GM18951 (cell line): Measurements from ENCODE around the gene LRRC74B.
"Not testable (repeated sequence)": the region's sequence is repeated elsewhere in the genome, so short reads cannot be mapped to it uniquely, and the experiment has no call there.

Source experiments
- POLR2A ChIP-seq: IDR thresholded peaks from 4 replicates; pipeline ENCODE4 v1.6.1; 2011; ENCODE audit warnings: mild to moderate bottlenecking; ENCODE audit not compliant: insufficient read length, insufficient read depth; ENCODE audit errors: extremely low read depth
- in situ Hi-C: fragments of 300-500 bp; cut with MboI; formaldehyde crosslinking; loops from one replicate; pipeline ENCODE4 v1.12.0; 2022; ENCODE audit warnings: low sequenced_read_pairs, mixed read lengths, inconsistent platforms; ENCODE audit not compliant: unreplicated experiment

LRRC74B gene

GRCh38 chr22:21064917-21065864 lies 19.4 kb downstream of the LRRC74B start:
- in situ Hi-C loops: no loop called here
- TF ChIP-seq POLR2A: no peak

GRCh38 chr22:21067075-21067900 lies 21.5 kb downstream of the LRRC74B start:
- in situ Hi-C loops: no loop called here
- TF ChIP-seq POLR2A: no peak

- no peak for TF ChIP-seq POLR2A
- in situ Hi-C loops: no loop called here
Measured at GRCh38 chr22:21067901-21068680, 22.3 kb downstream of the LRRC74B start.

- in situ Hi-C loops: no loop called here
- TF ChIP-seq POLR2A: no peak
Measured at GRCh38 chr22:21068681-21069276, 23.0 kb downstream of the LRRC74B start.

GRCh38 chr22:21069375-21069774 lies 23.6 kb downstream of the LRRC74B start:
- in situ Hi-C loops: no loop called here
- no peak for TF ChIP-seq POLR2A

- in situ Hi-C loops: no loop called here
- TF ChIP-seq POLR2A: no peak
Measured at GRCh38 chr22:21070690-21071615, 25.2 kb downstream of the LRRC74B start.

- in situ Hi-C loops: not testable (repeated sequence)
Measured at GRCh38 chr22:21071796-21072195, 26.1 kb downstream of the LRRC74B start.

- no peak for TF ChIP-seq POLR2A
- in situ Hi-C loops: no loop called here
Measured at GRCh38 chr22:21073023-21073422, 27.3 kb downstream of the LRRC74B start.

- TF ChIP-seq POLR2A: no peak
Measured at GRCh38 chr22:21073482-21073881, 27.7 kb downstream of the LRRC74B start.

GRCh38 chr22:21074102-21074715 lies 28.5 kb downstream of the LRRC74B start:
- TF ChIP-seq POLR2A: no peak
- in situ Hi-C loops: no loop called here

More at GRCh38 chr22:21073482-21073881, 27.7 kb downstream of the LRRC74B start:
- in situ Hi-C loops: no loop called here

GRCh38 chr22:21075516-21076138 lies 29.9 kb downstream of the LRRC74B start:
- no peak for TF ChIP-seq POLR2A
- in situ Hi-C loops: no loop called here
